GM19328 (cell line): ENCODE results near the gene SLC25A33.
"Not testable (repeated sequence)": the region's sequence is repeated elsewhere in the genome, so short reads cannot be mapped to it uniquely, and the experiment has no call there.

Experiments used
- ATAC-seq: cut with Tn5 transposase; IDR thresholded peaks from one replicate; pipeline ENCODE4 v1.9.1; 2021; ENCODE audit warnings: mild to moderate bottlenecking, moderate library complexity; ENCODE audit not compliant: unreplicated experiment

SLC25A33 gene

GRCh38 chr1:9618909-9619679, 79.8 kb downstream of the SLC25A33 start:
- ATAC-seq = no peak

GRCh38 chr1:9621032-9621431, 81.8 kb downstream of the SLC25A33 start:
- ATAC-seq = no peak

- ATAC-seq = no peak
Measured at GRCh38 chr1:9624081-9624480, 84.8 kb downstream of the SLC25A33 start.

GRCh38 chr1:9625030-9625429, 85.8 kb downstream of the SLC25A33 start:
- ATAC-seq = not testable (repeated sequence)

- no peak for ATAC-seq
Measured at GRCh38 chr1:9626201-9626608, 86.9 kb downstream of the SLC25A33 start.

- ATAC-seq = no peak
Measured at GRCh38 chr1:9628541-9629444, 89.5 kb downstream of the SLC25A33 start.

- ATAC-seq = no peak
Measured at GRCh38 chr1:9629445-9630201, 90.4 kb downstream of the SLC25A33 start.

- no peak for ATAC-seq
Measured at GRCh38 chr1:9630331-9631111, 91.3 kb downstream of the SLC25A33 start.

- no peak for ATAC-seq
Measured at GRCh38 chr1:9631613-9632012, 92.3 kb downstream of the SLC25A33 start.

GRCh38 chr1:9633493-9633892, 94.2 kb downstream of the SLC25A33 start:
- no peak for ATAC-seq

- no peak for ATAC-seq
Measured at GRCh38 chr1:9634582-9634981, 95.3 kb downstream of the SLC25A33 start.
